NCI-H446 (cell line): ENCODE results near the gene HOXA13.

Experiments
- DNase-seq, 2 experiments: peaks; one replicate each; lab custom pipeline; 2025; lab: John Stamatoyannopoulos, UW

The HOXA13 gene

GRCh38 chr7:27237735-27238334 lies 37.9 kb upstream of the HOXA13 start:
- no peak for DNase-seq

GRCh38 chr7:27235387-27236311 lies 35.8 kb upstream of the HOXA13 start:
- DNase-seq, result peak in 1 of 2 experiments; percentile 42

GRCh38 chr7:27229448-27229847 lies 29.6 kb upstream of the HOXA13 start:
- DNase-seq, result no peak

DNA sequence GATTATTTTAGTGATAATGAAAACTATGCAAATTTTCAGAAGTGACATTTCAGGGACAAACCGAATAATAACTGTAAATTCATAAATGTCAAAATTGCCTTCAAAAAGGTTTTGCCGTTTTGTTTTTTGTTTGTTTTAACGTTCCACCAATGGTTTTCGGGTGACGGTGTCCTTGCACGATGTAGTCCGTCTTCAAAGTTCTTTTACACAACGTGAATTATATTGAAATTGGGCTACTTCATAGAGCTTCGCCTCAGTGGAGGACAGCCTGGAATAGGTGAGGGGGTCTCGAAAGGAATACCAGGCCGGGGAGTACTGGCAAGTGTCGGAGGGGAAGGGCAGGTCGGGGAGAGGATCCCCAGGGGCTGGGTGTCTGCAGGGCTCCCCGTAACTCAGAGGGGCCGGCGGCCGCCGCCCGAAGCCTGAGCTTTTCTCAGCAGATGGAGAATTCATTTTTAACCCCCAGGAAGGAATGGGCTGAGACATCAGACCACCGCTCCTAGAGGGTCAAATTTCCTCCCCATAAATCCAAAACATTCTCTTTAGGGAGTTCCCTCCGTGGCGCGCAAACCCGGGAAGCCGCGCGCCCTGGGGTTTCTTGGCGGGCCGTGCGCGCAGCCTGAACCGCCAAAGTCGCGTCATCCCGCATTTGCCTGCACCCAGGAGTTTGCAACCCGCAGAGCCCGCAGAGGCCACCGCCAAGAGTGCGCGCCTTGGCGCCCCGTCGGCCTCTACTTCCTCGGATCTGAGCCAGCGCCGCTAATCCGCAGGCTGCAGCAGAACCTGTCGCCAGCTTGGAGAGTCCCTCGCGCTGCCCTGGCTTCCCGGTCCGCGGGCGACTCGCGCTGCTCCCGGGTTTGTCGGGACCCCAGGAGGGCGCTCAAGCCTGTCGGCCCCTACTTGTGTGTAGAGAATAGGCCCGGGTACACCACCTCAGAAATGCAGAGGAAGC lies 25.4 kb upstream of the HOXA13 start:
- no peak for DNase-seq

GRCh38 chr7:27223941-27224575 lies 24.2 kb upstream of the HOXA13 start:
- no peak for DNase-seq

DNA sequence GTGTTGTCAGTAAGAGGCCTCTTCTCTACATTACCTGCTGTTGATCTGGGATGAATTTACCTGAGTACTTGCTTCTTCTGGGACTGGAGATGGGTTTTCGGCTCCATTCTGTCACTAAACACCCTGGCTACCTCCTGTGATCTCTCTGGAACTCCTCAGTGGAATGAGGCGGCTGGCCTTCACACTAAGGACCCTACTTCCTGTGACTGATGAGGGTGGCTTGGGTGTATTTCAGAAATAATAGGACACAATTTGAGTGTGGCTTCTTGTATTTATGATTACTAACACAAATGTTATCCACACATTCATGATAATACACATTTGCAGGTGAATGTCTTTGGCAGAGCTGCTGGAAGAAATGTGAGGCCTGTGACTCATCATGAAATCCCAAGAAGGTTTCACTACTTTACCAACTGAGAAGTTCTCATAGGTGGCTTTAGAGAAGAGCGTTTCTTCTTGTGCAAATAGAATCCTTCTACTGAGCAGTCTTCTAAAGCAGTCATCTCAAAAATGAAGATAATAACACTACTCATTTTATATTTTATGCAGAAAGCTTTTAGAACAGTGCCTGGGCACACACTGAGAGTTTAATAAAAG lies 21.4 kb upstream of the HOXA13 start:
- DNase-seq, result no peak

DNA sequence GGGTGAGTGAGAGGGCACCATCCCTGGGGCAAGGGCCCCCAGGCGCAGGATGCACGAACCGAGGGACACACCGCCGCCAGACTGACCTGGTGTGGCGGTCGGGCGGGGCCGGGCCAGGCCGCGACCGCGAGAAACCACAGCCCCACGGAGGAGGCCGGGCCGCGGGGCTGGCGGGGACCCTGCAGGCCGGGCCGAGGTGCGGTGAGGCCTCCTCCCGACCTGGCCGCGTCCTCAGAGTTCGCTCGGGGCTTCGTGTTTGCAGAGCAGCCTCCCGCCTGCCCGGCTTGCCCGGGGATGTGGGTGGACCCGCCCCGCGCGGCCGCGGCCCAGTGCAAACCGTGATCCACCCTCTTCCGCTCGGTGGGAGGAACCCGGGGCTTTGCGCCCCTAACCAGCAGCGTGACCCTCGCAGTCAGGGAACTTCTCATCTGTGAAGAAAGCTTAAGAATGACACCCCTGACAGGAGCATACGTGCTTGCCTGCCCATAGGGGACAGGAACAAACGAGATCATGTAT lies 20.6 kb upstream of the HOXA13 start:
- DNase-seq, result no peak

- DNase-seq, result no peak
These were observed 19.9 kb upstream of the HOXA13 start for GRCh38 chr7:27219821-27220220.

DNA sequence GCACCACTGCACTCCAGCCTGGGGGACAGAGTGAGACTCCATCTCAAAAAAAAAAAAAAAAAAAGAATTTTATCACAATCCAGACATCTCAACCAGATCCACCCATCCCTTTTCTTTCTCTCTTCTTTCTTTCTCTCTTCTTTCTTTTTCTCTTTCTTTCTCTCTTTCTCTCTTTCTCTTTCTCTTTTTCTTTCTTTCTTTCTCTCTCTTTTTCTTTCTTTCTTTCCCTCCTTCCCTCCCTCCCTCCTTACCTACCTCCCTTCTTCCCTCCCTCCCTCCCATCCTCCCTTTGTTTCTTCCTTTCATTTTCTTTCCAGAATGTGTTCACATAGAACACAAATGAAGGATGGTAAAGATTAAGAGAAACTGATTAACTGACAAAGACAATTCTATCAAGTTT lies 18.1 kb upstream of the HOXA13 start:
- no peak for DNase-seq

DNA sequence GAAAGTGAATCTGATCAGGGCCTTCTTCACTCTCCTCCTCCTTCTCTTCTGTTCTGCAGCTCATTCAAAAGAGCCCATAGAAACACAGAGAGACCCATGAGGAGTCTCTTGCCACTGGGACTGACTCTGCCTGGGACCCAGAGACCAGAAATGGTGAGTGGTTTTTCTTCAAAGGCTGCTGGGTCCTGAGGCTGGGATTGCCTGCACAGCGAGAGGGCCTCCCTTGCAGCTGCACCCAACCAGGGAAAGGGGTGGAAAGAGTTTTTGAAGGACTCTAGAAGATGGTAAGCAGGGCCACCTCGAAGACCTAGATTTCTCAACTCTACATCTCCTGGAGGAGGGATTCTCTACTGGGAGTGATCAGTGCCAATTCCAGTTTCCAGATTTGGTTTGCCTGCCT lies 15.5 kb upstream of the HOXA13 start:
- no peak for DNase-seq

- DNase-seq, result no peak
These were observed 14.5 kb upstream of the HOXA13 start for GRCh38 chr7:27214239-27214950.

- no peak for DNase-seq
These were observed 13.7 kb upstream of the HOXA13 start for GRCh38 chr7:27213433-27214238.

- DNase-seq, result no peak
These were observed 12.9 kb upstream of the HOXA13 start for GRCh38 chr7:27212497-27213432.

DNA sequence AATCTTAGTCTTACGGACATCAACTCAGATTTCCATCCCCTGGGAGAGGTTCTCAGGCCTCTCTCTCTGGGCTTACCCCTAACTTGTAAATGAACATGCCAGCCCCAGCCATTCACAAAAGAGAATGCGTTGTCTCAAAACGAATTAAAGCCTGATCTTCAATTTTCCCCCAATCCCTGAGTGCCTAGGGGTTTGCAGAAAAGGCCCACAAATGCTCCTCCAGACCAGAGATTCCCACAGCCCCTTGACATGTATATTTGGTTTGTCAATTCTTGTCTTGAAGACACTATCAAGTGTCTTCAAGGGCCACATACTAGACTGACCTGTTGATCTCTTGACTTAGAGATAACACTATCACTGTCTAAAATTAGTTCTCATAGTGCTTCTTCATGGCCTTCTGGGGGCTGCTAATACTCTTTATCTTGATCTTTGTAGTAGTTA lies 11.9 kb upstream of the HOXA13 start:
- DNase-seq, result no peak

- no peak for DNase-seq
These were observed 11.2 kb upstream of the HOXA13 start for GRCh38 chr7:27211084-27211446.

DNA sequence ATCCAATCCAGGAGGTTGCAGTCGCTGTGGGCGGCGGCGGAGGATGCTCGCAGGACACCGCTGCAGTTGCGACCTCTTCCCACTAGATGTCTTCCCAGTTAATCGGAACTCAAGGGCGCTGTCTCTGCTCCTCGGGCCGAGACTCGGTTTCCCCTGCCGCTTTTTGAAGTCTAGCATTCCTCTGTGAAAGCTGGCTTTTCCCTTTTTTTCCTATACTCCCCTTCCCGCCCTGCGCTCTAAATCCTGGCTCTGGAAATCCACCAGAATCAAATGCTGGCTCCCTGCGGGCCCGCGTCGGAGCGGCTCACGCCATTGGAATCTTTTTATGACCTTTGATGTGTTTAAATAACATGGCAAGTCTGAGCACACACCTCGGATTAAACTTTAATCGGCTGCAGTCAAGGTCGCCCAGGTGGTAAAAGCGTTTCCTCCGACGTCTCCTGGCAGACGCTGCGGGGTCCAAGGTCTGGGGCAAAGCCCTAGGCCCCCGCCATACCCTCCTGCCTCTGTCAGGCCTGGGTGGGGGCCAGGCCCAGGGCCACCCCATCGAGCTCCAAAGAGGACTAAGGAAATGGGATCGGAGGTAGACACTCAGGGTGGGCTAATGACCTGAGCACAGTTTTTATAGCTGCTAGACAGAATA lies 10.7 kb upstream of the HOXA13 start:
- peak in 1 of 2 experiments; percentile 44 for DNase-seq

GRCh38 chr7:27209933-27210440 lies 10.1 kb upstream of the HOXA13 start:
- DNase-seq, result no peak

GRCh38 chr7:27208998-27209397 lies 9.1 kb upstream of the HOXA13 start:
- DNase-seq, result no peak
